ENCODE results near the gene TMC6.

The TMC6 gene

DNA sequence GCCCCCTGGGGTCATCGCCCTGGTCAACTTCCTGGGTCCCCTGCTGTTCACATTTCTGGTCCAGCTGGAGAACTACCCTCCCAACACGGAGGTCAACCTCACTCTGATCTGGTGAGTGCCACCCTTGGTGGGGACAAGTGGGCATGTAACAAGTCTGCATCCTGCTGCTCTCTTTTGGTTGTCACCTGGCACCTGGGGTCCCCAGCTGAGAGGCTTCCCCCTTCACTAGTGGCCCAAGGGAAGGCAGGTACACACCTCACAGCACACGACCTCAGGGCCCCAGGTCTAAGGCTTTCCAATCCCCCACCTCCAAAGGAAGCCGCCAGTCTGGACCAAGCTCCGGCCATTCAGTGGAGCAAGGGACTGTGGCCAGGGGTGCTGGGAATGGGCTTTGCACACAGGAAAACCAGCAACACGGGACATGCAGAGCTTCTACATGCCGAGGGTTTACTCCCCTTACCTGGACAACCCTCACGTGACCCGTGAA lies 6.4 kb upstream of the TMC6 start:
- FAIRE-seq: no peak

DNA sequence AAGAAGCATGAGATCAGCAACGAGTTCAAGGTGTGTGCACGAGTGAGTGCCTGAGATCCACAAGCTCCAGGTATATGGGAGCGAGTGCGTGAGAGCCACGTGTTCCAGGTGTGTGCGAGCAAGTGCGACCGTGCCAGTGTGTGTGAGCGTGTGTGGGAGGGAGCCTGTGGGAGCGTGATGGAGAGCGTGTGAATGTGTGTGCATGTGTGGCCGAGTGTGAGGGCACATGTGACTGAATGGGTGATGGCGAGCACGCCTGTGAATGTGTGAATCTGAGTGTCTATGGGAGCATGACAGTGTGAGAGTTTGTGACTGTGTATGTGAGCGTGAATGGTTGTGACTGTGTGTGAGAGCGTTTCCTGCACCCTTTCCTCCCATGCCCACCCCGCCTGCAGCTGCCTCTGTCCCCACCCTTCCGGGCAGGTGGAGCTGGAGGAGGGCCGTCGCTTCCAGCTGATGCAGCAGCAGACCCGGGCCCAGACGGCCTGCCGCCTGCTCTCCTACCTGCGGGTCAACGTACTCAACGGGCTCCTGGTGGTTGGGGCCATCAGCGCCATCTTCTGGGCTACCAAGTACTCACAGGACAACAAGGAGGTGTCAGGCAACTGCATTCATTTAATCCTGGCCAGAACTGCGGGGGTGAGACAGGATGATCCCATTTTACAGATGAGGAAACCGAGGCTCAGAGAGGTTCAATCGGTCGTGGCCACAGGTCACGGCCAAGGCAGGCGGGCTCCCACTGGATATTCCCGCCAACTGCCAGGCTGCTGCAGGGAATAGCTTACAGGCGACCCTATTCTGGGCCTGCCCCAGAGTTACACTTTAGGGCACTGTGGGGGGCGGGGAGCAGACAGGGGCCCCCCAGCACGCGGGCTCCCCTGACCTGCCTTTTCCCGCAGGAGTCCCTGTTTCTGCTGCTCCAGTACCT lies 5.7 kb upstream of the TMC6 start:
- no peak for FAIRE-seq

- no peak for FAIRE-seq
These were observed 4.8 kb upstream of the TMC6 start for GRCh38 chr17:78133179-78133951.

DNA sequence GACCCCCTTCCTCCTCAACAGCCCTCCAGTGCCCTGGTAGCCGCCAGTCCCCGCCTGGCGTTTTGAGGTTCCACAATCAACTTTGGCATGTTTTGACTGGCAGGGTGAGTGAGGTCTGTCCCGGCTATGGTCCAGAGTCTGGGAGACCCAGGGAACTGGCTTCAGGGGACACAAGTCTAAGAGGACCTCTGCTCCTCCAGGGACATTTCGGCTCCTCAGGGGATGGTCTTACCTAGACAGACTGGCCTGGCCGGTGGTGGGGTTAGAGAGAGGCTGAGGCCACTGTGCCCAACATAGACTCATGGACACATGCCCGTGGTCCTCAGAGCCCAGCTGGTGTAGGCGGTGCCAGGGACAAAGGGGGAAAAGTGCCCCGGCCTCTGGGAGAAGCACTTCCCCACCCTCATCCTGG lies 4.2 kb upstream of the TMC6 start:
- no peak for FAIRE-seq

GRCh38 chr17:78132084-78132676 lies 3.6 kb upstream of the TMC6 start:
- FAIRE-seq: no peak

DNA sequence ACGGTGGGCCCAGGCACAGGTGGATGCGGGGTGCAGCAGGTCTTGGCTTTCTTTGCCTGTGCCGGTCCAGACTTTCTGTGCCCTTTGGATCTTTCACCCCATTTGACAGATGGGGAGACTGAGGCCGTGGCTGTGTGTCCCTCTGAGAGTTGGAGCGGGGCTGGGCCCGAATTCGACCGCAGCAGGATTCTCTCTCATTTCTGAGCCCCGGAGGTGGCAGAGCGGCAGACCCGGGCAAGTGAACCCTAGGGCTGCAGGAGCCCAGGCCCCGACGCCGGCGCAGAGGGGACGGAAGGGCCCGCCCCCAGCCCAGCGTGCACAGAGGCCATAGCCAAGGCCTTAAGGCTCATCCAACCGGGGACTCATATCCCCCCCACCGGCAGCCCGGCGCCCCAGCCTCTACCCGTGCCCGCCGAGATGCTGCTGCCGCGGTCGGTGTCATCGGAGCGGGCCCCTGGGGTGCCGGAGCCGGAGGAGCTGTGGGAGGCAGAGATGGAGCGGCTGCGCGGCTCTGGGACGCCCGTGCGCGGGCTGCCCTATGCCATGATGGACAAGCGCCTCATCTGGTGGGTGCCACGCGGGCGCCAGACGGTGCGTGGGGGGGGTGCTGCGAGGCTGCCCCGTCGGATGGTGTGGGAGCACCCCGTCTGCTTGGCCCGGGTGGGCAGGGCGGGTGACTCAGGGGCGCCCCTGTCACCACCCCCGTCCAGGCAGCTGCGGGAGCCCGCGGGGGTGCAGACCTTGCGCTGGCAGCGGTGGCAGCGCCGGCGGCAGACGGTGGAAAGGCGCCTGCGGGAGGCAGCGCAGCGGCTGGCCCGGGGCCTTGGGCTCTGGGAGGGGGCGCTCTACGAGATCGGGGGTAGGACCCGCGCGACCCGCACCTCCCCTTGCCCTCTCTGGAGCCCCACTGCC lies 2.9 kb upstream of the TMC6 start:
- no peak for FAIRE-seq

- FAIRE-seq: no peak
These were observed 2.0 kb upstream of the TMC6 start, which contains the start of gene TMC8 for GRCh38 chr17:78130437-78131101. TSS of gene TMC8 (plus strand) at chr17:78130771. CDS start at chr17:78131589, 818 bp downstream.

GRCh38 chr17:78130090-78130436 lies 1.5 kb upstream of the TMC6 start:
- no peak for FAIRE-seq

DNA sequence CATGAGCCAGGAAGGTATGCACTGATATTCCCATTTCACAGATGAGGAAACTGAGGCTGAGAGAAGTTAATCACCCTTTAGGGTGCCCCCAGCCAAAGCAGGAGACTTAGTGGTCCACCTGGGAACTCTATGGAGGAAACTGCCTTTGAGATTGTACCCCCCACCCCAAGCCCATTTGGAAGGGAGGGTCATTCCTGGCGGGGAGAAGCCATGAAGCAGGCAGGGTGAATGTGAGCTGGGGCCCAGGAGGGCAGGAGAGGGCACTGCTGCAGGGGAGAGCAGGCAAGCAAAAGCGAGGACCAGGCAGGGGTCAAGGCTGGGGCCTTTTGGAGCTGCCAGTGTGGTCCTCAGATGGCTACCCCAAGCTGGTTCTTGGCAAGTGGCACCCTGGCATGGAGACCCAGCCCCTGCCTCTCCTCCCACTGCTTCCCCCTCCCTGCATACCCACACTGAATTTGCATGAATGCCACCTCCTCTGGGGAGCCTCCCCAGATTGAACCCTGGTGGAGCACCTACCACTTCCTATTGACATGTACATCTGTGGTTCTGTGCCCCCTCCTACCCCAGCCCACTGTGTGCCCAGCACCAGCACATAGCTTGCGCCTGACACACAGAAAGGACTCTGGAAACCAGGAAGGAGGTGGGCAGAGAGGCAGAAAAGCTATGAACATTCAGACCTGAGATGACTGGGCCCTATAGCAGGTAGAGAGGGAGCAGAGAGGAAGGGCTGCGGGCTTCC lies 965 bp upstream of the TMC6 start:
- no peak for FAIRE-seq

GRCh38 chr17:78127888-78128550 lies 536 bp downstream of the TMC6 start:
- no peak for FAIRE-seq

- FAIRE-seq: no peak
These were observed 1.2 kb downstream of the TMC6 start for GRCh38 chr17:78127239-78127887.

DNA sequence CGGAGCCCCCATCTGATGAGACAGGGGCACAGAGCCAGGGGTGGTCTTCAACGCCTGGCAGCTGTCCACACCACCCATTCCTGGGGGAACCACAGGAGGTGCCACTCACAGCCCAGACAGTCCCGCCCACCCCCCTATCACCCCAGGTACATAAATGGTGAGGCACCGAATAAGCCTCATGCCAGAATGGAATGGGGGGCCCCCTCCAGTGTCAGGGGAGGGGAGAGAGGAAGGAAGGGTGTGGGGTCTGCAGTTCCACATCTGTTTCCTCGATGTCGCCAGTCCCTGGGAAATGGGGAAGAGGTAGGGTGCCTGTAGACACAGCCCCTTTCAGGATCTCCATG lies 1.7 kb downstream of the TMC6 start:
- FAIRE-seq: no peak

DNA sequence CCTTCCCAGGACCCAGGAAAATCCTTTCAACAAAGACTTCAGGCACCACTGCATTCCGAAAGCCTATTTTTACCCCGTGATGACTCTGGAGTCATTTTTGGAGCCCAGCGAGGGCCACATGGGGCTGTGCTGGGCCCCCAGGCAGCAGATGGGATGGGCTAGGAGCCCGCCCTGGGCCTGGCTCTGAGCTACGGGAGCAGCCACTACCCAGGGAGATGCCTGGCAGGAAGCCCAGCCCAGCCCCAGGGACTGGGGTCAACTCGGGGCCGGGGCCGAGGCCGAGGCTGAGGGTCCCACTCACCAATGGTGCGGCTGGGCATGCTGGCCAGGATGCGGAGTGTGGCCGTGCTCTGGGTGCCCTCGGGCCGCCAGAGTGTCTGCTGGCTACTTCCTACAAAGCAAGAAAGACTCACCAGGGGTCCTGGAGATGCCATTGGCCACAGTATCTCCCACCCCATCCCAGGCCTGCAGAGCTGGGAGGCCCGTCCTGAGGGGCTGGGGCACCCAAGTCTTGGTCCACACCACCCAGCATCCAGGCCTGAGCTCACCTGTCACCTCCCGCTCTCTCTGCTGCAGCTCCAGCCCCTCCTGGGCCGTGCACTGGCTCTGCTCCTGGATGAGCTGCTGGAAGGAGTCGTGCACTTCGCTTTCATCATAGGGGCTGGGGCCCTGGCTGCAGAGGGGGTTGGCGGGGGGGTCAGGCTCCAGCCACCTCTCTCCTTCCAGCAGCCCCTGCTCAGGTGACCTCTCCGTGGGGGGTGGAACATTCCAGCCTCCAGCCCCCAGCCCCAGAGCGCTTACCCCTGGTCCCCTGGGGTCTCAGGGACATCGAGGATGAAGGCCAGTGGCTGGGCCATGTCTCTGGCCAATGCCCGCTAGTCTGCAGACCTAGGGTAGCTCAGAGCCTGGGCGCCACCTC lies 2.3 kb downstream of the TMC6 start:
- no peak for FAIRE-seq

GRCh38 chr17:78125138-78125913 lies 3.2 kb downstream of the TMC6 start:
- no peak for FAIRE-seq

GRCh38 chr17:78124836-78125137 lies 3.8 kb downstream of the TMC6 start:
- FAIRE-seq: no peak

GRCh38 chr17:78124081-78124835 lies 4.3 kb downstream of the TMC6 start:
- FAIRE-seq: no peak

- FAIRE-seq: no peak
These were observed 5.2 kb downstream of the TMC6 start for GRCh38 chr17:78123258-78123929.

Measured in colon (tissue), 2 donors.